Skin epidermis (tissue), 12 donors: ENCODE results near the gene PCAT7.
"Not testable (repeated sequence)": the region's sequence is repeated elsewhere in the genome, so short reads cannot be mapped to it uniquely, and the experiment has no call there.

Experiments used
- H3K27ac ChIP-seq, 21 experiments: fragments of 200-600 bp; sonication (generic) in 11 of 21; one replicate each; pipeline ENCODE4 v1.5.0; 2020; ENCODE audit warnings: mild to moderate bottlenecking in 3 of 21, inconsistent platforms in 2 of 21, moderate library complexity in 2 of 21
- H3K4me3 ChIP-seq, 7 experiments: fragments of 200-600 bp; sonication (generic) in 2 of 7; one replicate each; pipeline ENCODE4 v1.5.0; 2020; ENCODE audit warnings: inconsistent platforms in 2 of 7, mild to moderate bottlenecking in 2 of 7, moderate library complexity in 1 of 7

PCAT7 gene

GRCh38 chr9:94554439-94555331 lies at the start of gene PCAT7:
TSS of gene PCAT7 (plus strand) at chr9:94555083.
- no peak within 1 kb of the TSS for H3K27ac ChIP-seq
- peak within 1 kb of the TSS in 4 of 7 experiments; percentile 3 to 31 (median 22) for H3K4me3 ChIP-seq

- H3K4me3 ChIP-seq: not testable (repeated sequence)
Measured at GRCh38 chr9:94506370-94506769, 48.5 kb upstream of the PCAT7 start.

GRCh38 chr9:94507531-94508258 lies 47.2 kb upstream of the PCAT7 start:
- Histone ChIP-seq H3K4me3 (no peak overlapping the region), H3K27ac (no peak overlapping the region)

More at GRCh38 chr9:94506370-94506769, 48.5 kb upstream of the PCAT7 start:
- not testable (repeated sequence) for H3K27ac ChIP-seq

GRCh38 chr9:94511134-94511954 lies 43.5 kb upstream of the PCAT7 start:
- no peak overlapping the region for H3K4me3 ChIP-seq
- H3K27ac ChIP-seq: no peak overlapping the region

- H3K4me3 ChIP-seq: no peak overlapping the region
Measured at GRCh38 chr9:94511955-94512265, 43.0 kb upstream of the PCAT7 start.

DNA sequence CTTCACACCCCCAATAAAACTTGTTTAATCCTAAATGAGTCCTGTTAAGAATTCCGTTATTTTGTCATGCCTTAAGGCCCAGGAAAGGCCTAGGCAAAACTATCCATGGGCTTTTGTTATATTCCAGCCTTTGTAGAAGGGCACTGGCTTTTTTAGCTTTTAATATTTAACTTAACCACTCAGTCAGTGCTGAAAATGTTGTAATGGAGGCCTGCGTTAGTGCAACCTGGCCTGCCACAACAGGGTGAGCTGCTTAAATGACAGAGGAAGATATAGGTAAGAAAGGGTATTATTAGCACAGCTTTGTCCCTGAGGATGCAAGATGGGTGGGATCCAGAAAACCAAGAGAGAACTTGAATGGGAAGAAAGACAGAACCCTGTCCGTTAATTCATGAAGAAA lies 40.2 kb upstream of the PCAT7 start:
- H3K27ac ChIP-seq: no peak overlapping the region
- H3K4me3 ChIP-seq: no peak overlapping the region

More at GRCh38 chr9:94511955-94512265, 43.0 kb upstream of the PCAT7 start:
- no peak overlapping the region for H3K27ac ChIP-seq

GRCh38 chr9:94517254-94517653 lies 37.6 kb upstream of the PCAT7 start:
- Histone ChIP-seq H3K4me3 (no peak overlapping the region), H3K27ac (no peak overlapping the region)

- H3K27ac ChIP-seq: no peak overlapping the region
- no peak overlapping the region for H3K4me3 ChIP-seq
Measured at GRCh38 chr9:94525396-94526035, 29.4 kb upstream of the PCAT7 start.

DNA sequence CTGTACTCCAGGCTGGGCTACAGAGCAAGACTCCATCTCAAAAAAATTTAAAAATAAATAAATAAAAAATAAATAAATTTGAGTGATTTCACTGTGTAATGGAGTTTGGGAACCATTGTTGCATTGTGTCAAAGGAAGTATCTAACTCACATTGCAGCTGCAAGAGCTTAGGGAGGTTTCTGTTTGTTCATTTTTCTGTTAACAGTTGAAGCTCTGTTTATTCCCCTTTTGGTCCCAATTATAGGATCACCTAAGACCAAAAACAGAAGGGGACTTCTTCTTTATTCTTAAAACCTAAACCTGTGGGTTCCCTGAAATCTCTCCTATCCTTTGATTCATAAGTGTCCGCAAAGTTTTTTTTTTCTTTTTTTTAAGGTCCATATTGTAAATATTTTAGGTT lies 28.6 kb upstream of the PCAT7 start:
- H3K4me3 ChIP-seq: no peak overlapping the region
- no peak overlapping the region for H3K27ac ChIP-seq

DNA sequence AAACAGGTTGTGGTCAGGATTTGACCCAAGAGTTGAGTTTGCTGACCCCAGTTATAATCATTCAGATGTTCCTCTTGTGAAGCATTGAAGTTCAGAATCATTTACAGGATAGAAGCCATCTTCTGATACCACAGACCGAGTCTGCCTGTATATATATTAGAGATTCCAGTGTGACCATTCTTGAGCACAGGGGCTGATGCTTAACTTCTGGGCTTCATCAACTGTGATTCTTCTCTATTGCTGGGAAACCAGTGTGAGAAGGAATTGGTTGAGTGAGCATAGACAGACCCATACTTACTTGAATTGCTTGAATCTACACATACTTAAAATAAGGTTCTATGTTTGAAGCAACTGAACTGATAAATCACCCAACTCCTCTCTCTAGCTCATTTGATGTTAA lies 27.9 kb upstream of the PCAT7 start:
- Histone ChIP-seq H3K27ac (no peak overlapping the region), H3K4me3 (no peak overlapping the region)

DNA sequence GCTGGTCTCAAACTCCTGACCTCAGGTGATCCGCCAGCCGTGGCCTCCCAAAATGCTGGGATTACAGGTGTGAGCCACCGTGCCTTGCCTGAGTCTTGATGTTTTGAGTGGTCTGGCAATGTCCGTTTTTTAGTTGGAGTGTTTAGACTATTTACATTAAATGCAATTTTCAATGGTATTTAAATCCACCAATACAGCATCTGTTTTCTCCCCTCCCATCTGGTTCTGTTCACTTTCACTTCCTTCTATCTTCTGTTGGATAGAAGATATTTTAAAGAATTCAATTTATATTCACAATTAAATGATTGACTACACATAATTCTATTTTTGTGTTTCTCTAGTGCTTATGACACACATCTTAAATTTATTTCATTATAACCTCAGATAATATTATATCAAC lies 26.0 kb upstream of the PCAT7 start:
- H3K4me3 ChIP-seq: no peak overlapping the region
- H3K27ac ChIP-seq: no peak overlapping the region

DNA sequence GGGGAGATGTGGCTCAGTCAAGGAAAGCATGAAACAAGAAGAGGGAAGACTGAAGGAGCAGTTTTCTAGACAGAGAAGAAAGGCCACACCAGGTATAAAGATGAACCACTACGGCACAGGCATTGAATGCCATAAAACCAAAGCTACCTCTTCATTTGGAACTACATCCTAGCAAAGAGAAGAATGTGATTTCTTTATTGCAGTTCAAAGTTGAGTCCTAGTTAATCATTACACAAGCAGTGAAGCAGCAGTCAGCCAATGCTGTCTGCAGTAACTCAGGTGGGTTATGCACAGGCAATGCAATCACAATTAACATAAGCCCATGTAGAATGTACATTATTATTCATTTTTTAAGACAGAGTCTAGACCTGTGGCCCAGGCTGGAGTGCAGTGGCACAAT lies 21.7 kb upstream of the PCAT7 start:
- Histone ChIP-seq H3K27ac (no peak overlapping the region), H3K4me3 (no peak overlapping the region)

GRCh38 chr9:94533601-94534000 lies 21.3 kb upstream of the PCAT7 start:
- Histone ChIP-seq H3K27ac (no peak overlapping the region), H3K4me3 (no peak overlapping the region)

- Histone ChIP-seq H3K4me3 (no peak overlapping the region), H3K27ac (no peak overlapping the region)
Measured at GRCh38 chr9:94534901-94535300, 20.0 kb upstream of the PCAT7 start.

DNA sequence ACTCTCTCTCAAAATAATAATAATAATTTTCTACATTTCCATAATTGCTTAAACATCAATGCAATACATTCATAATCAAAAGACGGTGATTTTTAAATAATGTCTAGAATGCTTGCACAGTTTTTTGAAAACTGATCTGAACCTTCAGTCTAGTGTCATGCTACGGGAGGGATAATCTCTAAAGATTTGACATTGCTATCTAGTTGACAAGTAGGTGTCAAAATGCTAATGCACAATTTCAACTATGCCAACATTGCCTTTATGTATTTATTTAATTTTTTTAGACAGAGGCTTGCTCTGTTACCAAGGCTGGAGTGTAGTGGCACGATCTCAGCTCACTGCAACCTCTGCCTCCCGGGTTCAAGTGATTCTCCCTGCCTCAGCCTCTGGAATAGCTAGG lies 16.0 kb upstream of the PCAT7 start:
- no peak overlapping the region for H3K4me3 ChIP-seq
- H3K27ac ChIP-seq: no peak overlapping the region

DNA sequence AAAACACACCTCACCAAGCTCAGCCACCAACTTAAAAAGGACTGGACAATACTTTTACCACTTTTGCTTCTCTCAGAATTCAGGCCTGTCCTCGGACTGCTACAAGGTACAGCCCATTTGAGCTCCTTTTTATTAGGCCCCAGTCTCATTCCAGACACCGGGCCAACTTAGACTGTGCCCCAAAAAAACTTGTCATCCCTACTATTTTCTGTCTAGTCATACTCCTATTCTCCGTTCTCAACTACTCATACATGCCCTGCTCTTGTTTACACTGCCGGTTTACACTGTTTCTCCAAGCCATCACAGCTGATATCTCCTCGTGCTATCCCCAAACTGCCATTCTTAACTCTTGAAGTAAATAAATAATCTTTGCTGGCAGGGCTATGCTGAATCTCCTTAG lies 10.5 kb upstream of the PCAT7 start:
- H3K27ac ChIP-seq, H3K4me3 ChIP-seq: not testable (repeated sequence)

DNA sequence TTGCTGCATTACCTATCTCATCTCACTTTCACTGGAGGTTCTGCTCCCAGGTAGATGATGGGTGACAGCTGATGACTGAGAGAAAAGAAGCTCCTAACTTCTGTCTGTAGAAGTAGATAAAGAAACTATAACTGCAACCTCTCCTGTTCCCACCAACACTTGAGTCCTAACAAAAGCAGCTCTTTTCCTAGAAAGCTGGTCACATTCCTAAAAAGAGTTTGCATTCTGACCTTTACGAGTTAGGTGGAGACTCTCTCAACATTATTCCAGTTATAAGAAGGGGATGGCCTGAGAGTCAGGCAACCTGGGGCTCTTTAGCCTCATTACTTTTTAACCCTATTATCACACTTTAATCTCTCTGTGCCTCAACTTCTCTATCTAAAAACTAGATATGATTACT lies 8.9 kb upstream of the PCAT7 start:
- no peak overlapping the region for H3K27ac ChIP-seq
- H3K4me3 ChIP-seq: no peak overlapping the region

DNA sequence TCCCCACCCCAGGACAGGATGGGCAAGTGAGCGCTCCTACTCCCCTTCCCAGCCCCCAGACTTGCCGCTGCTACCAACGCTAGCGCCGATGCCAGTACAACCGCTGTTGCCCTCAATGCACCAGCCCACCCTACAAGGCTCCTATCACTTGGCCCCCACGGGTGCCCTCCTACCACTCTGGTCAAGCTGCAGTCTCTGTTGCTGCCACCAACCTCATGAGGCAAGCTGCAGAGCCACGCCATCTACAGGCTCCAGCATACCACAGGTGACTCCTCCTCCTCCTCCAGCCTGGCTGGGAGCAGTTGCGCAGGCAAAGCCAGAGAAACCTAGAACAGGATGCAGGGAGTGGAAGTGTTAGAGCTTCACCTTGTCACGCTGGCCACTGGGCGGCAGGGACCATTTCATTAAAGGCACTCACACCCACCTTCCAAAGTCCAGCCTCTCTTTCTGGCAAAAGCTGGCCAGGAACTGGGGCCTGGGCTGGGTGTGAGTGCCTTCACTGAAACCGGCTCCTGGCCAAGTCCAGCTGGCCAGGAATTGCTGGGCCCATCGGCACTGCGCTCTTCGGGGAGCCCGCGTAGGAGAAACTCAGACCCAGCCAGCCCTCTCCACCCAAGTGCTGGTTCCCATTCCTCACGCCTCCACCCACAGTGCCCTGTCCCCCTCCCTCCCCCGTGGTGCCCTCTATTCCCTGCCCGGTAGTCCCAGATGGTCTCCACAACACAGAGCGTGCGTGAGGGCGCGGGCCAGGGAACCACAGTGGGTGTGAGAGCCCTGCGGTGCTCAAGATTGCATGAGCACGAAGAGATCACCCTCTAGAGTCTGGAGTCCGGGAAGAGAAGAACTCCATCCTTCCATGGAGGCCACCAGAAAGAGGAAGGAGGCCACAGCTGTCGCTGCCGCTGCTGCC lies 1.6 kb upstream of the PCAT7 start:
- H3K27ac ChIP-seq: no peak overlapping the region
- no peak overlapping the region for H3K4me3 ChIP-seq

GRCh38 chr9:94554078-94554438 lies 825 bp upstream of the PCAT7 start:
- Histone ChIP-seq H3K27ac (no peak overlapping the region), H3K4me3 (peak overlapping the region in 4 of 7 experiments; percentile 3 to 31 (median 22))
